HT-29 (cell line): ENCODE results near the gene GSTP1. TPM values are rescaled to one million over a fixed set of nuclear protein-coding genes. Genes with fewer than 3 reads are reported as not detected.
"Not testable (repeated sequence)": the region's sequence is repeated elsewhere in the genome, so short reads cannot be mapped to it uniquely, and the experiment has no call there.

Experiments
- DNase-seq: peaks from one replicate; pipeline ENCODE4 v3.0.0-alpha.2; 2015; ENCODE audit warnings: low spot score
- total RNA-seq: library from RNA; depleted of rRNA; stranded (reverse); fragments of >200 nt; shearing (Covaris generic); gene quantifications from 2 replicates; pipeline ENCODE4 v1.2.3, GENCODE V29; 2014; rRNA removed

GSTP1 gene
- 2,847 and 3,158 TPM in 2 replicates for total RNA-seq

DNA sequence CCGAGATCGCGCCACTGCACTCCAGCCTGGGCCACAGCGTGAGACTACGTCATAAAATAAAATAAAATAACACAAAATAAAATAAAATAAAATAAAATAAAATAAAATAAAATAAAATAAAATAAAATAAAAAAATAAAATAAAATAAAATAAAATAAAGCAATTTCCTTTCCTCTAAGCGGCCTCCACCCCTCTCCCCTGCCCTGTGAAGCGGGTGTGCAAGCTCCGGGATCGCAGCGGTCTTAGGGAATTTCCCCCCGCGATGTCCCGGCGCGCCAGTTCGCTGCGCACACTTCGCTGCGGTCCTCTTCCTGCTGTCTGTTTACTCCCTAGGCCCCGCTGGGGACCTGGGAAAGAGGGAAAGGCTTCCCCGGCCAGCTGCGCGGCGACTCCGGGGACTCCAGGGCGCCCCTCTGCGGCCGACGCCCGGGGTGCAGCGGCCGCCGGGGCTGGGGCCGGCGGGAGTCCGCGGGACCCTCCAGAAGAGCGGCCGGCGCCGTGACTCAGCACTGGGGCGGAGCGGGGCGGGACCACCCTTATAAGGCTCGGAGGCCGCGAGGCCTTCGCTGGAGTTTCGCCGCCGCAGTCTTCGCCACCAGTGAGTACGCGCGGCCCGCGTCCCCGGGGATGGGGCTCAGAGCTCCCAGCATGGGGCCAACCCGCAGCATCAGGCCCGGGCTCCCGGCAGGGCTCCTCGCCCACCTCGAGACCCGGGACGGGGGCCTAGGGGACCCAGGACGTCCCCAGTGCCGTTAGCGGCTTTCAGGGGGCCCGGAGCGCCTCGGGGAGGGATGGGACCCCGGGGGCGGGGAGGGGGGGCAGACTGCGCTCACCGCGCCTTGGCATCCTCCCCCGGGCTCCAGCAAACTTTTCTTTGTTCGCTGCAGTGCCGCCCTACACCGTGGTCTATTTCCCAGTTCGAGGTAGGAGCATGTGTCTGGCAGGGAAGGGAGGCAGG is at the start of gene GSTP1:
GSTP1 (plus strand) TSS at position 566 of the 958 bp plus-strand sequence; CDS start at position 598, 32 bp downstream.
- DNase-seq: peak; percentile 95

- no peak for DNase-seq
Observed at GRCh38 chr11:67534070-67534679, 49.4 kb upstream of the GSTP1 start.

GRCh38 chr11:67535561-67535960 is 48.1 kb upstream of the GSTP1 start:
- no peak for DNase-seq

DNA sequence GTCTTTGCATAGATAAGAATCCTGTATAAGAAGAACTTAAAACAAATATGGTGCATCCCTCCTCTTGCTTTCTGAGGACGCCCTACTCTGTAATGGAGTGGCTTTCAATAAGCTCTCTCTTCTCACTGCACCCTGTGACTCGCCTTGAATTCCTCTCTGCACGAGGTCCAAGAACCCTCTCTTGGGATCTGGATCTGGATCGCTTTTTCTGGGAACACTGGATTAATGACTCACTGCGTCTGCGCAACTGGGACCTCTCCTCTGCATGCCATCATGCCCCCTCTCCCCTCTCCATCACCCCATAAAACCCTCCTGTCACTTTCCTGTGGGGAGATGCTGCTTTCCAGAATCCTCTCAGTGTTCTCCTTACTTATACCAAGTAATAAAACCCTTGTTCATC is 45.3 kb upstream of the GSTP1 start:
- DNase-seq: no peak

DNA sequence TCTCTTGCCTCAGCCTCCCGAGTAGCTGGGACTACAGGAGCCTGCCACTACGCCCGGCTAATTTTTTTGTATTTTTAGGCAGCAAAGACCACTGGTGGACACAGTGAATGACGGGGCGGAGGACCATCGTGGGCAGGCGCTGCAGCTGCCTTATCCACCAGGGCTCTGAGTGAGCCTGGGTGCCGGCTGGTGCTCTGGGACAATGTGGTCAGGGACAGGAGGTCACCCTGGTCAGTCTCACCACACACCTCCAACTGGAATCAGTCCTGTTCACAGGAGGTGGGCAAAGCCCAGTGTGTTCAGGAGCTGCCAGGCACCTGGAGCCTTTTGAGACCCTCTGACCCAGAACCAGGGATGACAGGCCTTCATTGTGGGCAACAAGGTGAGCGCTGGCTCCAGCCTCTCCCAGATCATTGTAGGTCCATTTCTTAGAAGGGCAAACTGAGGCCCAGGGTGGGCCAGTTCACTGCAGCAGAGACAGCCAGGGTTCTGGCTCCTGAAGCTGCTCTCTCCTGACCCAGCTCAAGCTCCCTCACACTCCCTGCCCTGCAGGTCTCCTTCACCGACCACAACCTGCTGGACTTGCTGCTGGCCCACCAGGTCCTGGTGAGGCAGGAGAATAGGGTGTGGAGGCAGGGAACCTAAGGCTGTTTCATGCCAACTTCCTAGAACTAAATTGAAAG is 44.6 kb upstream of the GSTP1 start:
- no peak for DNase-seq

DNA sequence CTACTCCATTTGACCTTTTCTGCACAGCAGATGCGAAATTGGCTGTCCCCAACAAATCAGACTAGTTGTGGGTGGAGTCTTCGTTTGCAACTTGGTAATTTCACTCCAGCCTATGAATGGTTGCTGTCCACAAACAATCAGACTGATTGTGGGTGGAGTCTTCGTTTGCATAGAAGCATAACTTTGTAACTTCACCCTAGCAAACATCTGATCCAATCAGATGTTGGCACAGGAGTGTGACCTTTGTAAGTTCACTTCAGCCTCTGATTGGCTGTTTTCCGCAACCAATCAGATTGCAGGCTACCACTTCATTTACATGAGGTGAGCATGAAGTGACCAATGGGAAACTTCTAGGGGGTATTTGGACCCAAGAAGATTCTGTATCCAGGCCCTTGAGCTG is 44.1 kb upstream of the GSTP1 start:
- peak; percentile 38 for DNase-seq

GRCh38 chr11:67541198-67541597 is 42.4 kb upstream of the GSTP1 start:
- no peak for DNase-seq

DNA sequence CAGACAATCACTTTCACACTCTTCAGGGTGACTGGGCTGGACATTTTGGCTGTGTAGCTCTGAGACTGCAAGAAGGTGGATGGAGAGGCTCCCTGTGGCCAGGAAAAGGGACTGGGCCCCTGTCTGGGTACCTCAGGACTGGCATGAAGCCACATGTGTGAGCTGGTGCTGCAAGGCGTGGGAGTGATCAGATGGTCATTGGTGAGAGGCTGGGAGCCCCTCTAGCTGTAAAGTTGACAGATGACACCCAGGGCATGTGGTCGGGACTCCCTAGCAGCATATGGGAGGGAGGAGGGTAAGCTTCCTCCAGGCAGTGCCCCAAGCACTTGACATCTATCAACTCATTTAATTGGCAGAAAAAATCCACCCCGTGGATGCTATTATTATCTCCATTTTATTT is 41.4 kb upstream of the GSTP1 start:
- no peak for DNase-seq

GRCh38 chr11:67542971-67543370 is 40.6 kb upstream of the GSTP1 start:
- DNase-seq: no peak

DNA sequence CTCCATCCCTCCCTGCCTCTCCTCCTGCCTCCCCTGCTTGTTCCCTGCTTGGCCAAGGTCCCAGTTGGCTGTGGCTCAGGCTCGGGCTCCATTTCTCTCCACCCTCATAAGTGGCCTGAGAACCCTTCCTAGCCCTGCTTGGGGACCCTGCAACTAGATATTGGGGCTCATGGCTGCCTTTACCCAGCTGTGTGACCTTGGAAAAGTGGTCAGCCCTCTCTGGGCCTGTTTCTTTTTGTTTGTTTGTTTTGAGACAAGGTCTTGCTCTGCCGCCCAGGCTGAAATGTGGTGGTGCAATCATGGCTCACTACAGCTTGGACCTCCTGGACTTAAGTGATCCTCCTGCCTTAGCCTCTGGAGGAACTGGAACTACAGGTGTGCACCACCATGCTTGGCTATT is 40.0 kb upstream of the GSTP1 start:
- no peak for DNase-seq

DNA sequence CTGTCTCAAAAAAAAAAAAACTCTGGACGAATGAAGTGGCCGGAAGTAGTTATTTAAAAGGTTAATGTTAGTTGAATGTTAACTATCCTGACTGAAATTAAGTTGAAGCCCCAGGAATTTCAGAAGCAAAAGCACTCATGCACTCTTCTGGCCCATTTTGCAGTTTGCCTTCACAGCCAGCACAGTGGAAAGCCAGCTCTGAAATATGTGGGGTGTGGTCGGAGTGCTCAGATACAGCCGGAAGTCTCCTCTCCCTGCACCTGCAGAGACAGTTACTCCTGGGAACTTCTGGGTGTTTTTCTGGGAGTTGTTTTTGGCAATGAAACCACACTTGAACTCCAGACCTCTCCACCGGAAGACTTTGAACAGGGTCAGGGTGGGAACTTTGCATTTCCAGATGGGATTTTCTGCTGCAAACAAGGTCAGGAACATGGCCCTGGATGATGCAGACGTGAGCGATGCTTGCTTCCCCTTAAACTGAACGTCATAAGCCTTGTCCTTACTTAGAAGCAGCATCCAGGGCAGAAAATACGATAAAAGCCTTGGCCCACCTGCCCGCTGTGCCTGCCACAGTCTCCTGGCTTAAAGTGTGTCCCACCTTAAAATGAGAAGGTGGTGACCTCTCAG is 38.9 kb upstream of the GSTP1 start:
- peak; percentile 21 for DNase-seq

GRCh38 chr11:67545280-67545679 is 38.3 kb upstream of the GSTP1 start:
- peak; percentile 27 for DNase-seq

- DNase-seq: not testable (repeated sequence)
Observed at GRCh38 chr11:67548112-67548511, 35.5 kb upstream of the GSTP1 start.

GRCh38 chr11:67548555-67549110 is 35.0 kb upstream of the GSTP1 start:
- DNase-seq: no peak

DNA sequence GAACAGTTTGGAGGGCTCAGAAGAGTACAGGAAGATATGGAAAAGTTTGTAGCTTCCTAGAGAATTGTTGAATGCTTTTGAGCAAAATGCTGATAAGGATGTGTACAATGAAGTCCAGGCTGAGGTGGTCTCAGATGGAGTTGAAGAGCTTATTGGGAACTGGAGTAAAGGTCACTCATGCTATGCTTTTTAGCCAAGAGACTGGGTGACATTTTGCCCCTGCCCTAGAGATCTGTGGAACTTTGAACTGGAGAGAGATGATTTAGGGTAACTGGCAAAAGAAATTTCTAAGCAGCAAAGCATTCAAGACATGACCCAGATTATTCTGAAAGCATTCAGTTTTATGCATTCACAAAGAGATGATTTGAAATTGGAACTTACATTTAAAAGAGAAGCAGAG is 32.5 kb upstream of the GSTP1 start:
- DNase-seq: no peak

DNA sequence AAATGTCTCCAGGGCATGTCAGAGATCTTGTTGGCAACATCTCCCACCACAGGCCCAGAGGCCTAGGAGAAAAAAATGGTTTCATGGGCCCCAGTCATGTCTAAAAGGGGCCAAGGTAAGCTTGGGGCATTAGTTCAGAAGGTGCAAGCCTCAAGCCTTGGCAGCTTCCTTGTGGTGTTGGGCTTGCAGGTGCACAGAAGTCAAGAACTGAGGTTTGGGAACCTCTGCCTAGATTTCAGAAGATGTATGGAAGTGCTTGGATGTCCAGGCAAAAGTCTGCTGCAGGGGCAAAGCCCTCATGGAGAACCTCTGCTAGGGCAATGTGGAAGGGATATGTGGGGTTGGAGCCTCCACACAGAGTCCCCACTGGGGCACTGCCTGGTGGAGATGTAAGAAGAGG is 31.9 kb upstream of the GSTP1 start:
- DNase-seq: not testable (repeated sequence)

GRCh38 chr11:67556244-67556643 is 27.4 kb upstream of the GSTP1 start:
- DNase-seq: no peak

- DNase-seq: peak; percentile 50
Observed at GRCh38 chr11:67558084-67558772, 25.4 kb upstream of the GSTP1 start.

DNA sequence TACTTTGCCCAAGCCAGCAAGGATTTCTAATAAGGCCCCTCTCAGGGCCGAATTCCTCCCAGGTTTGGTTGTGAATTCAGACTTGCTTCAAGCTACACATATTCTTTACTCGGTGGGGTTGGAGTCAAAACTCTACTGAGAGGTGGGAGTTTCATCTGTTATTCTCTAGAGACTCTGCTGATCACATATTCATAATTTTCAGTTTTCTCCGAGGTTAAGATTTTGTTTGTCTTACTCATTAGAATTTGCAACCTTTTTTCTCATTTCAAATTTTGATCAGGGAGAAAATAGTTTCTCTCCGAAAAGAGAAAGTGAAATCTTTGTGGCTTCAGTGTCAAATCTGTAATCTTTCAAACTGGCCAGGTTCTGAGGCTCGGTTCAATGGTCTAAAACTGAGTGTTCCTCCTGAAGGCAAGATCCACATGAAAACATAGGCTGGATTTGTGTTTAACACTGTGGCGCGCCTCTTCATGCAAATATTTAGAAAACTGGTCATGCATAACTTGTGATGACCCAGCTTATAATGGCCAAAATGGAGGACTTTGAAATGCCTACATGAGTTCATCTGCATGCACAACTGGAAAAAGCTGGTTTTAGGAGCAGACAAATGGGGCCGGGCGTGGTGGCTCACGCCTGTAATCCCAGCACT is 21.5 kb upstream of the GSTP1 start:
- no peak for DNase-seq

- DNase-seq: no peak
Observed at GRCh38 chr11:67562963-67563704, 20.5 kb upstream of the GSTP1 start.
